Measurements from ENCODE around the gene COPB1. TPM values are rescaled to one million over a fixed set of nuclear protein-coding genes. Genes with fewer than 3 reads are reported as not detected.

The COPB1 gene
- 226 and 313 TPM in 2 replicates for total RNA-seq

GRCh38 chr11:14499560-14500180 is at the start of gene COPB1:
TSS of gene COPB1 (minus strand) at chr11:14499811. CDS start at chr11:14498928, 883 bp downstream.

GRCh38 chr11:14519917-14520746 is 20.5 kb upstream of the COPB1 start, which contains the start of gene PSMA1:
TSS of gene PSMA1 (minus strand) at chr11:14520386. CDS start at chr11:14520299, 87 bp downstream.

Small RNA genes lying within 50 kb of the gene (small RNA-seq; reads per million reads assigned to genes)
- gene RNU7-49P, result not detected

Other genes with a start within 250 kb of the COPB1 start
- gene RRAS2, start 140.6 kb downstream of the COPB1 start, total RNA-seq, result 65.6 and 112 TPM in 2 replicates
- 80.5 and 121 TPM in 2 replicates for gene PSMA1, start 20.6 kb upstream of the COPB1 start, total RNA-seq
- under 0.01 and 0.11 TPM in 2 replicates for gene PDE3B, start 144.0 kb upstream of the COPB1 start, total RNA-seq